MM.1S (cell line): ENCODE data around the gene CDC42EP5.

Experiments used
- CTCF ChIP-seq: fragments of 300-600 bp; sonication (generic); IDR thresholded peaks from 2 replicates; pipeline ENCODE4 v1.5.1; 2016; ENCODE audit warnings: antibody characterized with exemption, low read length, mixed read lengths
- EZH2 ChIP-seq: fragments of 300-600 bp; sonication (generic); optimal IDR thresholded peaks from 2 replicates; pipeline ENCODE3; 2017; ENCODE audit warnings: low read depth, mild to moderate bottlenecking, antibody characterized with exemption, low read length, mixed read lengths
- EZH2phosphoT487 ChIP-seq: fragments of 300-600 bp; sonication (generic); IDR thresholded peaks from 2 replicates; pipeline ENCODE4 v1.6.1; 2018; ENCODE audit warnings: antibody characterized with exemption, low read length

- TF ChIP-seq CTCF = no peak
- TF ChIP-seq EZH2phosphoT487 = no peak
- TF ChIP-seq EZH2 = no peak
Measured at GRCh38 chr19:54480051-54480450, 7.0 kb upstream of the CDC42EP5 start.
